Measurements from ENCODE around the gene SPIRE1. TPM values are rescaled to one million over a fixed set of nuclear protein-coding genes. Genes with fewer than 3 reads are reported as not detected.

SPIRE1 gene
- total RNA-seq, 1 experiment from 2014 or later: 16.6 TPM

DNA sequence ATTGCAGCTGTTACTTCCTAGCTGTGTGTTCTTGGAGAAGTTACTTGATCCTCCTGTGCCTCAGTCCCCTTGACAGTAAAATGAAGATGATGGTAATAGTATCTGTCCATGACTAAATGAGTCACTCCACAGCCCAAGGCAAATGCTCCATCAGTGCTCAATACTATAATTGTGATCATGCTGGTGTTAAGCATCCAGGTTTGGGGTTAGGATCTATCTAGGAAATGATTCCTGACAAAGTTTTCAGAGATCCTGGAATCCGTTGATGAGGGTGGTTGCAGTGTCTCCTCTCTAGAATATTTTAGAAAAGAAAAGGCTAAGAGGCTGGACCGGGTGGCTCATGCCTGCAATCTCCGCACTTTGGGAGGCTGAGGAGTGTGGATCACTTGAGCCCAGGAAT lies 252.8 kb downstream of the SPIRE1 start:
- no peak overlapping the region for H3K23ac ChIP-seq (ENCODE audit: insufficient read length, low read depth, low read length)

More for the DNA sequence above, 252.8 kb downstream of the SPIRE1 start:
- H4K5ac ChIP-seq (ENCODE audit: insufficient read length, low read depth, low read length): no peak overlapping the region
- H2BK120ac ChIP-seq (ENCODE audit: low read depth, low read length, poor library complexity, severe bottlenecking): no peak overlapping the region
- H3K79me1 ChIP-seq (ENCODE audit: insufficient read depth, low read depth, low read length, poor library complexity, severe bottlenecking): no peaks in the 10 kb centered on the region
- no peak overlapping the region for H3K4me2 ChIP-seq (ENCODE audit: insufficient read depth, insufficient read length, low read length)
- no peaks in the 10 kb centered on the region; the same call in 1 of the 2 replicates for H3K4me1 ChIP-seq (ENCODE audit: insufficient read depth, low read length)
- no peak overlapping the region for H3K14ac ChIP-seq (ENCODE audit: insufficient read depth, low read length)
- no peaks in the 10 kb centered on the region for H4K20me1 ChIP-seq (ENCODE audit: control insufficient read depth, insufficient read depth, insufficient read length)
- peaks cover 55% of the 10 kb centered on the region for H3K27me3 Mint-ChIP-seq (ENCODE audit: low read depth)
- no peak overlapping the region for H2BK5ac ChIP-seq (ENCODE audit: insufficient read length, low read length)
- no peak overlapping the region for H4K91ac ChIP-seq (ENCODE audit: insufficient read length, low read depth, low read length)
- peaks cover 3% of the 10 kb centered on the region in 2 experiments; a peak in 3 of 5 replicates for H3K9me3 Mint-ChIP-seq
- H3K4me1 Mint-ChIP-seq: peaks cover 27 to 28% of the 10 kb centered on the region in 2 experiments
- WGBS (ENCODE audit: extremely low coverage, insufficient read length, low lambda C conversion rate): no CpG with 5 or more reads among the region's 3 CpGs
- H3T11ph ChIP-seq (ENCODE audit: low read length): no peak overlapping the region
- H3K9me3 ChIP-seq (ENCODE audit: control insufficient read depth, low read depth, low read length): no peaks in the 10 kb centered on the region
- no peak overlapping the region for H3K27ac ChIP-seq (ENCODE audit: insufficient read length, low read depth, low read length)
- no peak overlapping the region for H2BK15ac ChIP-seq (ENCODE audit: low read depth, low read length)
- H4K8ac ChIP-seq (replicated peaks; ENCODE audit: insufficient read length, low read depth, low read length): no peak overlapping the region
- H2AFZ ChIP-seq (ENCODE audit: low read length): no peak overlapping the region
- TF ChIP-seq, protein P1, sequence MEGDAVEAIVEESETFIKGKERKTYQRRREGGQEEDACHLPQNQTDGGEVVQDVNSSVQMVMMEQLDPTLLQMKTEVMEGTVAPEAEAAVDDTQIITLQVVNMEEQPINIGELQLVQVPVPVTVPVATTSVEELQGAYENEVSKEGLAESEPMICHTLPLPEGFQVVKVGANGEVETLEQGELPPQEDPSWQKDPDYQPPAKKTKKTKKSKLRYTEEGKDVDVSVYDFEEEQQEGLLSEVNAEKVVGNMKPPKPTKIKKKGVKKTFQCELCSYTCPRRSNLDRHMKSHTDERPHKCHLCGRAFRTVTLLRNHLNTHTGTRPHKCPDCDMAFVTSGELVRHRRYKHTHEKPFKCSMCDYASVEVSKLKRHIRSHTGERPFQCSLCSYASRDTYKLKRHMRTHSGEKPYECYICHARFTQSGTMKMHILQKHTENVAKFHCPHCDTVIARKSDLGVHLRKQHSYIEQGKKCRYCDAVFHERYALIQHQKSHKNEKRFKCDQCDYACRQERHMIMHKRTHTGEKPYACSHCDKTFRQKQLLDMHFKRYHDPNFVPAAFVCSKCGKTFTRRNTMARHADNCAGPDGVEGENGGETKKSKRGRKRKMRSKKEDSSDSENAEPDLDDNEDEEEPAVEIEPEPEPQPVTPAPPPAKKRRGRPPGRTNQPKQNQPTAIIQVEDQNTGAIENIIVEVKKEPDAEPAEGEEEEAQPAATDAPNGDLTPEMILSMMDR (conservative IDR thresholded peaks at IDR 0.05): no peak
- H3K56ac ChIP-seq (ENCODE audit: insufficient read length, low read depth, low read length): no peak overlapping the region
- H3K4me3 Mint-ChIP-seq: no peak overlapping the region
- DNase-seq: no peak
- H3K79me2 ChIP-seq (ENCODE audit: insufficient read depth, low read length): no peaks in the 10 kb centered on the region
- no peak overlapping the region for H2BK20ac ChIP-seq (ENCODE audit: low read depth, low read length, poor library complexity, severe bottlenecking)
- H3K36me3 Mint-ChIP-seq (ENCODE audit: insufficient read depth in 1 of 3, low read depth in 3 of 3): peaks cover 0 to 2% (median 0%) of the 10 kb centered on the region in 3 experiments; a peak in 1 of 7 replicates
- peaks cover 3% of the 10 kb centered on the region; the same call in 1 of the 2 replicates for H3K27me3 ChIP-seq (ENCODE audit: insufficient read depth, low read length)
- no peak overlapping the region for H3K4ac ChIP-seq (ENCODE audit: low read depth, low read length)
- no peak overlapping the region for H2AK5ac ChIP-seq (ENCODE audit: insufficient read length, low read length)
- no peak overlapping the region for H3K18ac ChIP-seq (ENCODE audit: insufficient read length, low read depth, low read length)
- no peak overlapping the region for H3K9ac ChIP-seq (ENCODE audit: extremely low read depth, insufficient read length, low read length)
- no peak overlapping the region for H2BK12ac ChIP-seq (ENCODE audit: insufficient read length, low read depth, low read length)
- H3K23me2 ChIP-seq (ENCODE audit: insufficient read length, low read depth, low read length, poor library complexity, severe bottlenecking): peaks cover 8% of the 10 kb centered on the region
- H3K27ac Mint-ChIP-seq: no peak overlapping the region

All from H9 (cell line).